HG03432 (cell line): ENCODE data around the gene PPP1R14D.
A peak's percentile ranks its signal among the peaks of the same experiment; 100 is the strongest.

Experiments used
- ATAC-seq: cut with Tn5 transposase; IDR thresholded peaks from one replicate; pipeline ENCODE4 v1.9.1; 2021; ENCODE audit warnings: mild to moderate bottlenecking, moderate library complexity; ENCODE audit not compliant: unreplicated experiment

PPP1R14D gene

DNA sequence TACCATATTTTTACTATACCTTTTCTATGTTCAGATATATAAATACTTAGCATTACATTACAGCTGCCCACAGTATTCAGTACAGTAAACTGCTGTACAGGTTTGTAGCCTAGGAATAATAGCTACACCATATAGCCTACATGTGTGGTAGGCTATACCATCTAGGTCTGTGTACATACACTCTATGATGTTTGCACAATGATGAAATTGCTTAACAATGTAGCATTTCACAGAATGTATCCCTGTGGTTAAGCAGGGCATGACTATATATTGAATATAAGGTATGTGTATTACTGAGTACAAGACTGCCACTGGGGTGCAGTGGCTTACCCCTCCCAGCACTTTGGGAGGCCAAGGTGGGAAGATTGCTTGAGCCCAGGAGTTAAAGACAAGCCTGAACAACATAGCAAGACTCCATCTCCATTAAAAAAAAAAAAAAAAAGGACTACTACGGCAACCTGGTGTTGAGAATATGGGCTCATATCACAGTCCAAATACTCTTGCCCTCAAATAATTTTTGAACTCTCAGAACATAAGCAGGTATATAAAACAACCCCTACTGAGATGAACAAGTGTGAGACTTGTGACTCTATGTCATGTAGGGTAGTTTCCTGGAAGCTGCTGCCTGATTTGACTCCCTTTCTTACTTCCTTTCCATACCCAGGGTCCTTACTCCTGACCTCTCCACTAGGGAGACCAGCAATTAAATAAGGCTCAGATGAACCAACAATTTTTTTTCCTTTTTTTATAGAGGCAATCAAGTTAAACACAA, 4.8 kb downstream of the PPP1R14D start:
- ATAC-seq = no peak

DNA sequence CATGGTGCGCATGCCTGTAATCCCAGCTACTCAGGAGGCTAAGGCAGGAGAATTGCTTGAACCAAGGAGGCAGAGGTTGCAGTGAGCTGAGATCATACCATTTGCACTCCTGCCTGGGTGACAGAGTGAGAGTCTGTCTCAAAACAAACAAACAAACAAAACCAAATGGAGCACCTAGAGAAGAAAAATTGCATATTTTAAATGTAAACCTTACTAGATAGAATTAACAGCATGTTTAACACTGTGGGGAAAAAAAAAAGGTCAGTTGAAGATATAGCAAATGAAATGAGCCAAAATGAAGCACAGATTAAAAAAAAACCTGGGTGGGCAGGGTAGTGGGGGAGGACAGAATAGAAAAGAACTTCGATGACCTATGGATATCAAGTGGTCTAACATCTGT, 7.3 kb downstream of the PPP1R14D start:
- ATAC-seq = no peak

DNA sequence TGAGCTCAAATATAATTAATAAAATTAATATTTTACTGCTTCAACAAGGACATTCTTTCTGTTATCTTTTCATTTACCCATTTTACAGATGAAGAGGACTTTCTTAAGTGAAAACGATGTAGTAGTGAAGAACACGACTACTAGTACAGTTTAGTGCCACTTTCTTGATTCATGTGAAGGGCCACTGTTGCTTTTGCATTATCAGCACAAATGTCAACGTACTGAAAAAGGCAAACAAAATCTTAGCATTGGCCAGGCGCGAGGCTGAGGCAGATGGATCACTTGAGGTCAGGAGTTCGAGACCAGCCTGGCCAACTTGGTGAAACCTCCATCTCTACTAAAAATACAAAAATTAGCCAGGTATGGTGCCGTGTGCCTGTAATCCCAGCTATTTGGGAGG, 9.5 kb downstream of the PPP1R14D start:
- ATAC-seq = no peak

DNA sequence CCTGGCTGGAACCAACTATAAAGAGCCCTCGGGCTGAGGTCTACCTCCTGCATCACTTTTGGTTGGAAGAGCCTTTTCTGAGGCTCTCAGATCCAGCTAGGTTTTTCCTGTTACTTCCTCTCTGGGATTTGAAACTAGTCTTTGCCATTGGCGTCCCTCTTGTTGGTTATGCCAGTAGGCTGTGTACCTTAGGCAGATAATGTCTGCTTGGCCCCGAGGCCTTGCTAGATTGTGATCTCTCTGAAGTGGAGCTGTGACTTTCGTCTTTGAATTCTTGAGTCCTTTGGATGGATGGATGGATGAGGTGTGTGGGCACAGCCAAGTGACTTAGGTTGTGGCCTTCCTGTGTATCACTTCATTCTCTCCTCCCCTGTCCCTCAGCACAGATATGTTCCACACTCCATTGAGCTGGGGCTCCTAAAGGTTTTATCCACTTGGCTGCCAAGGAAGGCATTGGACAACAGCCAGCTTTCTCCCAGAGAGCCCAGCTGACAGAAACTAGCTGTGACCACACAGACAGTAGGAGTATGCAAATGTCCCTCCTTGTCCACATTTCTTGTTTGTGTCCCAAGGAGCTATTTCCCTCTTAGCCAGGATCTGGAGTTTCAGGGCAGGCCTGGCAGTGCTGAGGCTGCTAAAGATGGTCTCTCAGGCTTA, 13.3 kb downstream of the PPP1R14D start:
- no peak for ATAC-seq

DNA sequence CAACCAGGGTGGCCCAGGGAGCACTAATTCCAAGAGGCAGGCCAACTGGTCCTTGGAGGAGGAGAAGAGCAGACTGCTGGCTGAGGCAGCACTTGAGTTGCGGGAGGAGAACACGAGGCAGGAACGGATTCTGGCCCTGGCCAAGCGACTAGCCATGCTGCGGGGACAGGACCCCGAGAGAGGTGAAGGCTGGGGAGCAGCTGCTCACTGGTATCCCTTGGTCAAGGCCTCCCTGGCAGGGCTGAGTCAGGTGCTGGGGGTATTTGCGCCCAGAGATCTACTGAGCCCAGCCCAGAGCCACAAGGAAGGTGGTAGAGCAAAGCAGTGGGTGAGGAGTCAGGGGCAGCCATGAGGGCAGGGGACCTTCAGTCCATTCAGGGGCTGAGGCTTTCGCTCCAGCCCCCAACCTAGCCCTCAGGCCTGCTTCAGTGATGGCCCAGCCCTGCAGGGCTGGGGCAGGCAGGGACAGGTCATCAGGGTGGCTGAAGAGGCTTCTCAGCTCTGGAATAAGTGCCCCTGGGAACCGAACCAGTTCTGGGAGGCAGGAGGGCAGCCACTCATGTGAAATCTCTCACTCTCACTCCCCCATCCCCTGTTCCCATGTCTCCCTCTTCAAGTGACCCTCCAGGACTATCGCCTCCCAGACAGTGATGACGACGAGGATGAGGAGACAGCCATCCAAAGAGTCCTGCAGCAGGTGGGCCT, 15.6 kb downstream of the PPP1R14D start:
- no peak for ATAC-seq

DNA sequence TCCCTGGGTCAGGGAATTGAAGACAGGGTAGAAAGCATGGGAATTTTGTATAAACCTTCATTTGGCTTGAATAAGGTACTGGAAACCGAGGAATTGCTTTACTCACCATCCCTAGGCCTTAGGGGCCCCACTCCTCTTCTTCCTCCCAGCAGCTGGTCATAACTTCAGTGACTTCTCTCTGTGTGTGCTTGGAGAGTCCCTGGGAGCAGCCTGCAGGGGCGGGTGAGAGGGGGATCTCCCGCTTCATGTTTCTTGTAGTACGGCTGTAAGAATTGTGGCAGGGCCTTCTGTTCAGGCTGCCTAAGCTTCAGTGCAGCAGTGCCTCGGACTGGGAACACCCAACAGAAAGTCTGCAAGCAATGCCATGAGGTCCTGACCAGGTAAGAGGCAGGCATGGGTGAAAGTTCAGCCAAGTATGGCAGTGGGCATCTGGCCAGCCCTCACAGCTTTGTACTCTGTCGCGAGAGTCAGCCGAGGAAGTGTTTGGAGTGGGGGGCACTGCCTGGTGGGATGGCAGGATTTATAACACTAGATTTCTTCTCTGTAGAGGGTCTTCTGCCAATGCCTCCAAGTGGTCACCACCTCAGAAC, 19.6 kb downstream of the PPP1R14D start:
- ATAC-seq = no peak

DNA sequence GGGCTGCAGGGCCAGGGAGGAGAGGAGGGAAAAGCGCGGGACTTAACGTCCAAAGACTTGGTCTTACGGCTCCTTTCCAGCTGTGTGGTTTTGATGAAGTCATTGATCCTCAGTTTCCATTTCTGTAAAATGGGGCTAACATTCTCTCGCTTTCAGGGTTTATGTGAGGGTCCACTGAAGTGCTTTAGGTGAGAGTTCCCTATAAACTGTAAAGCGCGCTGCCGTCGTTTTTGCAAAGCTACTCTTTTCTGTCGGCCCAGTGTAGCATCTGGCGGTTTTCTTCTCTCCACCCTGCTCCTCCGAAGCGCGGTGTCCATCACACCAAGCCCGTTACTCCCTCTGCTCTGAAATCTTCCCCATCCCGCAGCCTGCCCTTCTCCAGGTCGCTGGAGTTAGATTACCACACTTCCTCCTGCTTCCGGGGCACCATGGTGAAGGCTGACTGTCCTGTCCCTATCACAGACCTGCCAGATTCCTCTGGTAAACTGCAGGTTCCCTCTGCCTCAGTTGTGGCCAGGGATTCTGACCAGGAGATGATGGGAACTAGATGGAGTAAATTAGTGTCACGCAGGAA, 20.5 kb downstream of the PPP1R14D start:
- no peak for ATAC-seq

DNA sequence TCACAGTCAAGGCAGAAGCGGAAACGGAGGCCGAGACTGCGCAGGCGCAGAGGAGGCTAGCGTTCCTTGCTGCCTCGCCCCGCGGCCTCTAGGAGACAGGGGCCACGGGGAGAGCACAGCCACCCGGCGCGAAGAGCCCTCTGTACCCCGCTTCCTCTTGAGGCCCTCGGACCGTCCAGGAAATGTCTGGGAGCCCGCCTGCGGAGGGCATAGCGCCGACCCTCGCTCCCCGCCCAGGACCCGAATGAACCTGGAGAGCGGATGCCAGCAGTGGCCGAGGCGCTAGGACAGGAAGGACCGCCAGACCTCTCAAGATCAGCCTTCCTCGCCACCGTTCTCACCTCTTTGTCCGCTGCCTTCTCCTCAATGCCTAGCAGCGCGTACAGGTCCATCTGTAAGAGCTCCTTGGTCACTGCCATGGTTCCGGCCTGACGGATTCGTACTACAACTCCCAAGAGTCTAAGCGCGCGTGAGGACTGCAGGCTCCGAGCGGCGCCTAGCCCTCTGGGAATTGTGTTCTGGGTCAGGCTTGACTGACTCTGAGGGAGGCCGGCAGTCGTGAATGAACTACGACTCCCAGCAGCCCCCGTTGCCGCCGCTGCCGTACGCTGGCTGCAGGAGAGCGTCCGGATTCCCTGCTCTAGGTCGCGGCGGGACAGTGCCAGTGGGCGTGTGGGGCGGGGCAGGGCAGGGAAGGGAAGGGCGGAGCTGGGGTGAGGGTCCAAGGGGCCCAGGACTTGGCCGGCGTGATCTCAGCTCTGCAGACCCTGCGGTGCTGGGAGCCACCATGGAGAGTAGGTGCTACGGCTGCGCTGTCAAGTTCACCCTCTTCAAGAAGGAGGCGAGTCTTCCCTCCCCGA, 21.2 kb downstream of the PPP1R14D start, which contains the start of the genes DNAJC17 and ZFYVE19:
Gene DNAJC17, minus strand, starts transcription at position 446 of the 860 bp plus-strand sequence. Its CDS starts 27 bp downstream, at position 419.
Gene ZFYVE19, plus strand, starts transcription at position 62 of the 860 bp plus-strand sequence. Its CDS starts 501 bp downstream, at position 563.
- peak; percentile 93 for ATAC-seq

DNA sequence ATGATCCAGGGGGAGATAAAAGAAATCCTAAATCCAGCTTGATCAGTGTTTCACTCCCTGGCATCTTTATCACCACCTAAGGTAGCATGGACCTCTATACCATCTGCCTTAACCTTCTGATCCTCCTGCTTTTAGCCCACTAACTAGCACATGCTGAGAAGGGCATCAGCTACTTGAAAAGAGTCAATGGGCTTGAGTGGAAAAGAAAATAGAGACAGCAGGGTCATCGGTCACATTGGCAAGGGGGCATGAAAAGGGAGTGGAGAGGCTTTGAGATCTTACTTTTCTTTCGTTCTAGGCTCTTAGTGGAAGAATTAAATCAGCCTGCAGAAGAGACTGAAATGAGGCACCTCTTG, 21.9 kb downstream of the PPP1R14D start:
- no peak for ATAC-seq

DNA sequence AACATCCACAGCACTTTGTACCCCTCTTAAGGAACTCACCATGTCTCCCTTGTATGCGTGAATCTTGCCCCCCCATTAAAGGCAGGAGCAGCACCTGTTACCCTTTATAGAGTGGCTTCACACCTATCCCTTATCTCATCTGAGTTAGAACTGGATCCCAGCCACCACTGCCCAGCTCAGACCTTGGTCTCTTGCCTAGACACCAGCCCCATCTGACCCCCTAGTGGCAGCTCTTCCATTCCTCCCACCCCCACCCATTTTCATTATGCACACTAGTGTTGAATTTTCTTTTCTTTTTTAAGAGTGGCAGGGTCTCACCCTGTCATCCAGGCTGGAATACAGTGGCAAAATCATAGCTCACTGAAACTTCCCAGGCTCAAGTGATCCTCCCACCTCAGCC, 24.8 kb downstream of the PPP1R14D start:
- ATAC-seq = no peak

DNA sequence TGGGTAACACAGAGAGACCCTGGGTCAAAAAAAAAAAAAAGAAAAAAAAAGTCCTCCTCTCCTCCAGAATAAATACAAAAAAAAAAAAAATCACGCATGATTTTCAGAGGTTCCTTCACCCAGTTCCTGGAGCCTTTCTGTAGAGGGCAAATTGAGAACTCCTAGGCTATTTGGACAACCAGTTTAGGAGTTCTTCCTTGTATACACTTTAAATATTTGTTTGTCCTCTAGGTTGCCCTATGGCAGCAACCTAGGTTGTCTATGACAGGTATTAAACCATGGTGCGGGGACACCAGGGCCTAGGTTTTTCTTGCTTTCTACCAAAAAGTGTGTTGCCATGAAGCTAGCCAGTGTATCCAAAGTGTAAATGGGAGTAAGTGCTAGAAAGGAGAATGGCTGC, 25.4 kb downstream of the PPP1R14D start:
- no peak for ATAC-seq

DNA sequence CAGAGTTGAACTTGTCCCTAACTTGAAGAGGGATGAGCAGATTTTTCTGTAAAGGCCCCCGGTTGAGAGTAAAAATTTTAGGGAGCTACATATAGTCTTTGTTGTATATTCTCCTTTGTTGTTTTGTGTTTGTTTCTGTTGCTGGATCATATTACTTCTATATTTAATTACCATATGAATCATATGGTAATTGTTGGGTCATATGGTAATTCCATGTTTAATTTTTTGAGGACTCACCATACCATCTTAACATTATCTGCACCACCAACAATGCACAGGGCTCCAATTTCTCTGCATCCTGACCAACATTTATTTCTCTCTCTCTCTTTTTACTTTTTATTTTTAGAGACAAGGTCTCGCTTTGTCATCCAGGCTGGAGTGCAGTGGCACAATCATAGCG, 29.0 kb downstream of the PPP1R14D start:
- no peak for ATAC-seq

DNA sequence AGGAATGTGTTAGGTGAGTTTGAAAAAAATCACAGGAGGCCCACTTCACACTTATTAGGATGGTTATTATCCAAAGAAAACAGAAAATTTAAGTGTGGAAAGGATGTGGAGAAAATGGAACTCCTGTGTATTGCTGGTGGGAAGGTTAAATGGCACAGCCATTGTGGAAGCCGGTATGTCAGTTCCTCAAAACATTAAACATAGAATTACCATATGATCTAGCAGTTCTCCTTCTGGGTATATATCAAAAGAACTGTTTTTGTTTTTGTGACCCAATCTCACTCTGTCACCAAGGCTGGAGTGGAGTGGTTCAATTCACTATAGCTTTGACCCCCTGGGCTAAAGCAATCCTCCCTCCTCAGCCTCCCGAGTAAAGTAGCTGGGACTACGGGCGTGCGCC, 32.0 kb downstream of the PPP1R14D start:
- no peak for ATAC-seq

DNA sequence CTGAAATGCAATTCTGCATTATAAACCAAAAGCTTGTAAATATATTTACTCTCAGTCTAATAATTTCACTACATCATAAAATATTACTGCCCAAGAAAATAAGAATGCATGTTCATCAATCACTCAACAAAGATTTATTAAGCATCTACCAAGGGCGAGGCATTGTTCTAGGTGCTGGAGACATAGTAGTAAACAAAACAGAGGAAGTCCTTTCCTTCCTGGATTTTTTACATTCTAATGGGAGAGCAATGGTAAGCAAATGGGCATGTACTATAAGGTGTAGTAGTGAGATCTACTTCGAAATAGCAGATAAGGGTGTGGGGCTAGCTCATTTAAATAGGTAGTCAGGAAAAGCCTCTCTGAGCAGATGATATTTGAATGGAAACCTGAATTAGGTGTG, 32.5 kb downstream of the PPP1R14D start:
- ATAC-seq = no peak

DNA sequence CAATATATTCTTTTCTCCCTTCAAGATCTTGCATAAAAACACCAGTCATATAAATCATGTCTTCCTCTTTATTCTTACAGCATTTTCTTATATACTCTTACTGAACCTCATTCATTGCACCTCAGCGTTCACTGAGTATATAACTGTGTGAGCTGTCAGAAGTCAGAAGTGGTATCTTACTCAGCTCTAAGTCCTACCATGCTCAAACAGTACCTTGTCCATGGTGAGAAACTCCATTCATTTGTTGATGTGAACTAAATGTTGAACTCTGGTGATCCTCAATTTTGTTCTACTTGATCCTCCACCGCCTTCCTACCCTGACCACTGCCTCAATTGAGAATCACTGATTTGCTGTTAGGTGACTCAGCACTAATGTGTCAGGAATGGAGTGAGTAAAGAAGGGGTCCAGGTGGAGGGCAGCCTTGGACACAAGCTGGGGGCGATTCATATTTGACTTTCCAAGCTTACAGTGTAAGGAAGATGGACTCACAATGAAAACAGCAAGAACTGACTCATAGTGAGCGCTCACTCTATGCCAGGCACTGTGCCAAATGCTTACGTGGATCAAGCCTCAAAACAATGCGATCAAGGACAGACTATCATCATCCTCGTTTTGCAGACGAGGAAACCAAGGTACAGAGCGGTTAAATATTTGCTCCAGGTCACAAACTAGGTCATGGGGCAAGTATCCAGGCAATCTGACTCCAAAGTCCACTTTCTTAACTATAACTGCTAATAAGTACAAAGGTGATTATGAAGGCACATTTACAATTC, 35.1 kb downstream of the PPP1R14D start:
- ATAC-seq = no peak

DNA sequence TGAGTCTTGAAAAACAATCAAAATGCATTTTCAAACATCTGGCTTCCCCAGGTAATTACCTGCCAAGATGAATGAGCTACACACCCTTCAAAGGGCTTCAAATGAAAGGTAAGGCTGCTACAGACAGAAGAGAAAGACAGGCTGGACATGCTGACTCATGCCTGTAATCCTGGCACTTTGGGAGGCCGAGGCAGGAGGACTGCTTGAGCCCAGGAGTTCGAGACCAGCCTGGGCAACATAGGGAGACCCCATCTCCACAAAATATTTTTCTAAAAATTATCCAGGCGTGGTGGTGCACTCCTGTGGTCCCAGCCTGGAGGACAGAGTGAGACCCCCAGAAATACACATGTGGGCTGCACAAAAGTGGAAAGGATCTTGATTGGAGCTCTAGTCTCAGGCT, 36.1 kb downstream of the PPP1R14D start:
- no peak for ATAC-seq

DNA sequence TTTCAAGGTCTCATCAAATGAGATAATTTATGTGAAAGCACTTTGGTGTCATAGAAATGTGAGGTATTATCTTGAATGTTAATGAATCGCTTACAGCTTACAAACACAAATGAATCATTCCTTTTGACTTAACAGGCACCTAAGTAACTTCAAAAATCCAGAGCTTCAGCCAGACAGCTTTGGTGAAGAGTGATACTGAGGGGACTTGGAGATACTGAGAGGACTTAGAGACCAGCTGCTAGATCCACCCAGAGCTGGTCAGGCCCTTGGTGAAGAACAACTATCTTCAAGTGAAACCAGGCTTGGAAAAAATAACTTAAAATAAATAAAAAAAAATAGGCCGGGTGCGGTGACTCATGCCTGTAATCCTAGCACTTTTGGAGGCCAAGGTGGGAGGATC, 37.8 kb downstream of the PPP1R14D start:
- ATAC-seq = no peak

DNA sequence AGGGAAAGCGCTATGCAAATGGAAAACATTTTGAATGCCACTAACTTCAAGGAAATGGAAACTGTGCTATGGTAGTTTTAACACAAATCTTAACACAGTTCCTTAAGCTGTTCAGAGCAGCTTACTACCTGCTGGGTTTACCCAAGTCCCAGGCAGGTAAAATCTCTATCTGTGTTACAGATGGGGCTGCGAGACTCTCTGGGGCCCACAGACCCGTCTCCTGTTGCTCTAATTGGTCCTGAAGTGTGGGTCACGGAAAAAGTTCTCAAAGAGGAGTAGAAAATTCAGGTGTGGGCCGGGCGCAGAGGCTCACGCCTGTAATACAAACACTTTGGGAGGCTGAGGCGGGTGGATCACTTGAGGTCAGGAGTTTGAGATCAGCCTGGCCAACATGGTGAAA, 38.5 kb downstream of the PPP1R14D start:
- ATAC-seq = no peak

DNA sequence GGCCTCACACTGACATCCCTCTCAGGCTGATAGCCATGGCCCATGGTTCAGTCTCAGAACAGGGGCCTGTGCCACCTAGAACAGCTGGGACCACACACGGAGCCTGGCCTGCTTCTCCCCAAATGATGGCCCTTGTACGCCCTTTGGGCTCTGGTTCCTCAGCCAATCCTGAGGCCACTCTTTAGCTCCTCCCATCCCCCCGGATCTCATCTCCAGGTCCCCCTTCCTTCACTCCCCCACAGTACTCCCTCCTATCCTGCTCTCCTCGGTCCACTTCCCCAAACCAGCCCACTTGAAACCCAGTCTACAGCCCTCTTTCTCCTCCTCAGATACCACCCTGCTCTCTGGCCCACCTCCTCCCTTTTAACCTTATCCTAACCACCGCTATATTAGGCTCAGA, 39.4 kb downstream of the PPP1R14D start:
- no peak for ATAC-seq
